ENCODE measurements around the gene GPR61. TPM values are rescaled to one million over a fixed set of nuclear protein-coding genes. Genes with fewer than 3 reads are reported as not detected.

Gene GPR61
- polyA plus RNA-seq, 3 donors, result 0.28 TPM; not detected in 2

- no peak for TF ChIP-seq CTCF (IDR thresholded peaks at IDR 0.05)
- Mint-ChIP-seq H3K9me3 (peaks cover 0 to 1% (median 0%) of the 10 kb centered on the region in 7 donors), H3K36me3 (peaks cover 61 to 96% of the 10 kb centered on the region in 2 donors), H3K27ac (peak overlapping the region in 1 of 7 donors; percentile 69), H3K4me3 (no peak overlapping the region), H3K4me1 (peaks cover 8% of the 10 kb centered on the region), H3K27me3 (ENCODE audit: low read depth in 3 of 3) (peaks cover 0 to 1% (median 0%) of the 10 kb centered on the region in 3 donors)
- H3K4me1 ChIP-seq (ENCODE audit: control insufficient read depth in 1 of 2, insufficient read depth in 2 of 2, low read length in 2 of 2), result peaks cover 8 to 11% of the 10 kb centered on the region in 2 donors
- no peaks in the 10 kb centered on the region for H3K9me3 ChIP-seq (replicated peaks in 1 of 2; ENCODE audit: control insufficient read depth in 1 of 2, insufficient read depth in 1 of 2, low read length in 2 of 2)
- H3K9ac ChIP-seq (ENCODE audit: insufficient read depth, low read length, poor library complexity, severe bottlenecking), result no peak overlapping the region
- peaks cover 64 to 90% of the 10 kb centered on the region in 2 donors for H3K36me3 ChIP-seq (replicated peaks in 1 of 2; ENCODE audit: control insufficient read depth in 1 of 2, insufficient read depth in 2 of 2, low read length in 2 of 2)
- H4K20me1 ChIP-seq (ENCODE audit: insufficient read depth, low read length), result peaks cover 78% of the 10 kb centered on the region
- DNase-seq, result no peak
- H3K4me3 ChIP-seq (replicated peaks in 1 of 3; ENCODE audit: low read depth in 2 of 3, low read length in 3 of 3), result no peak overlapping the region
- 100% methylated on average over 1 of the region's 1 CpG for WGBS (ENCODE audit: insufficient coverage)
- intact Hi-C loops (cut with micrococcal nuclease), result no loop called here
- no peak overlapping the region for H3K27ac ChIP-seq (ENCODE audit: low read depth in 1 of 2, low read length in 2 of 2)
- H3K4me2 ChIP-seq (replicated peaks; ENCODE audit: extremely low read depth, low read length, poor library complexity, severe bottlenecking), result no peak overlapping the region
- peaks cover 60% of the 10 kb centered on the region for H3K79me2 ChIP-seq (ENCODE audit: insufficient read depth, low read length)
- no peaks in the 10 kb centered on the region for H3K27me3 ChIP-seq (ENCODE audit: control insufficient read depth in 2 of 2, insufficient read depth in 2 of 2, low read length in 2 of 2)
- no peak overlapping the region for H2AFZ ChIP-seq (ENCODE audit: insufficient read depth, low read depth, low read length, poor library complexity, severe bottlenecking)
Observed at GRCh38 chr1:109579491-109579890, 39.8 kb downstream of the GPR61 start.

- peaks cover 65 to 95% of the 10 kb centered on the region in 2 donors for H3K36me3 Mint-ChIP-seq
- H3K4me1 Mint-ChIP-seq, result no peaks in the 10 kb centered on the region
- 100% methylated on average over 1 of the region's 2 CpGs for WGBS (ENCODE audit: insufficient coverage)
- Histone ChIP-seq H3K9ac (ENCODE audit: insufficient read depth, low read length, poor library complexity, severe bottlenecking) (no peak overlapping the region), H3K27ac (ENCODE audit: low read depth in 1 of 2, low read length in 2 of 2) (no peak overlapping the region), H3K79me2 (ENCODE audit: insufficient read depth, low read length) (peaks cover 43% of the 10 kb centered on the region), H3K4me2 (replicated peaks; ENCODE audit: extremely low read depth, low read length, poor library complexity, severe bottlenecking) (no peak overlapping the region), H3K4me3 (replicated peaks in 1 of 3; ENCODE audit: low read depth in 2 of 3, low read length in 3 of 3) (no peak overlapping the region), H3K36me3 (replicated peaks in 1 of 2; ENCODE audit: control insufficient read depth in 1 of 2, insufficient read depth in 2 of 2, low read length in 2 of 2) (peaks cover 80 to 98% of the 10 kb centered on the region in 2 donors), H3K9me3 (replicated peaks in 1 of 2; ENCODE audit: control insufficient read depth in 1 of 2, insufficient read depth in 1 of 2, low read length in 2 of 2) (no peaks in the 10 kb centered on the region), H3K27me3 (ENCODE audit: control insufficient read depth in 2 of 2, insufficient read depth in 2 of 2, low read length in 2 of 2) (no peaks in the 10 kb centered on the region), H4K20me1 (ENCODE audit: insufficient read depth, low read length) (peaks cover 80% of the 10 kb centered on the region), H2AFZ (ENCODE audit: insufficient read depth, low read depth, low read length, poor library complexity, severe bottlenecking) (no peak overlapping the region), H3K4me1 (ENCODE audit: control insufficient read depth in 1 of 2, insufficient read depth in 2 of 2, low read length in 2 of 2) (no peaks in the 10 kb centered on the region)
- H3K4me3 Mint-ChIP-seq, result no peak overlapping the region
- intact Hi-C loops (cut with micrococcal nuclease), result no loop called here
- no peak overlapping the region for H3K27ac Mint-ChIP-seq
- no peaks in the 10 kb centered on the region for H3K9me3 Mint-ChIP-seq
- peaks cover 0 to 1% (median 0%) of the 10 kb centered on the region in 3 donors for H3K27me3 Mint-ChIP-seq (ENCODE audit: low read depth in 3 of 3)
- TF ChIP-seq CTCF (IDR thresholded peaks at IDR 0.05), result no peak
- no peak for DNase-seq
Observed at GRCh38 chr1:109582021-109582420, 42.3 kb downstream of the GPR61 start.

Measured in CD14-positive monocyte (primary cell).